ENCODE results near the gene CCDC17.

DNA sequence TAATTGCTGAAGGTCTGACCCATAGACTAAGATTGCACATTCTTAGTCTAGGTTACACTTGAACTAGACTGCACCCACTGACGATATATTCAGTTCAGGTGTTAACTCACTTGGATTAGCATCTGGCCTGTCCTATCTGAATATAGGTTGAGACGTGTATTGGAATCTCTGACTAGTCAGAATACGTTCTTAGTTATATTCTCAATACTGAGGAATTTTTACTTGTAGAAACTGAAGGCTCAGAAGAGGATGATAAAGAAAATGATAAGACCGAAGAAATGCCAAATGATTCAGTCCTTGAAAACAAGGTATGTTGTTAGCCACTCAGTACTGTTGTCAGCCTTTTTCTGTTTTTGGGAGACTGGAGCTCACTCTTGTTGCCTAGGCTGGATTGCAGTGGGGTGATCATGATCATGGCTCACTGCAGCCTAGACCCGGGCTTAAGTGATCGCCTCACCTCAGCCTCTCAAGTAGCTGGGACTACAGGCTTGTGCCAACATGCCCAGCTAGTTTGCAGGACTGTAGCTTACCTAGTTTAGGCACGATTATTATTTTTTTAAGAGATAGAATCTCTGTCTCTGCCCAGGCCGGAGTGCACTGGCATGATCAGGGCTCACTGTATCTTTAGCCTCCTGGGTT lies 10.8 kb downstream of the CCDC17 start:
- TF ChIP-seq POLR2AphosphoS5 (IDR thresholded peaks at IDR 0.05; ENCODE audit: insufficient read depth, low read depth, low read length) (no peak), JUN (IDR thresholded peaks at IDR 0.05; ENCODE audit: borderline replicate concordance, insufficient read depth, insufficient read length, low read depth) (no peak)
- TF ChIP-seq, protein P1, sequence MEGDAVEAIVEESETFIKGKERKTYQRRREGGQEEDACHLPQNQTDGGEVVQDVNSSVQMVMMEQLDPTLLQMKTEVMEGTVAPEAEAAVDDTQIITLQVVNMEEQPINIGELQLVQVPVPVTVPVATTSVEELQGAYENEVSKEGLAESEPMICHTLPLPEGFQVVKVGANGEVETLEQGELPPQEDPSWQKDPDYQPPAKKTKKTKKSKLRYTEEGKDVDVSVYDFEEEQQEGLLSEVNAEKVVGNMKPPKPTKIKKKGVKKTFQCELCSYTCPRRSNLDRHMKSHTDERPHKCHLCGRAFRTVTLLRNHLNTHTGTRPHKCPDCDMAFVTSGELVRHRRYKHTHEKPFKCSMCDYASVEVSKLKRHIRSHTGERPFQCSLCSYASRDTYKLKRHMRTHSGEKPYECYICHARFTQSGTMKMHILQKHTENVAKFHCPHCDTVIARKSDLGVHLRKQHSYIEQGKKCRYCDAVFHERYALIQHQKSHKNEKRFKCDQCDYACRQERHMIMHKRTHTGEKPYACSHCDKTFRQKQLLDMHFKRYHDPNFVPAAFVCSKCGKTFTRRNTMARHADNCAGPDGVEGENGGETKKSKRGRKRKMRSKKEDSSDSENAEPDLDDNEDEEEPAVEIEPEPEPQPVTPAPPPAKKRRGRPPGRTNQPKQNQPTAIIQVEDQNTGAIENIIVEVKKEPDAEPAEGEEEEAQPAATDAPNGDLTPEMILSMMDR (IDR thresholded peaks at IDR 0.05; ENCODE audit: extremely low read depth in 1 of 2, insufficient read depth in 1 of 2, low read depth in 1 of 2, low read length in 2 of 2), result no peak
